Activated naive CD4-positive, alpha-beta T cell treated with anti-CD3 and anti-CD28 coated beads, Interleukin-2, amount 50 U/mL, for 16 hours (primary cell): Measurements from ENCODE around the gene ZNF638.
"Not testable (repeated sequence)": the region's sequence is repeated elsewhere in the genome, so short reads cannot be mapped to it uniquely, and the experiment has no call there.

Experiments
- DNase-seq: peaks from one replicate; pipeline ENCODE4 v3.0.0-alpha.2; 2020

Gene ZNF638

GRCh38 chr2:71402427-71402826 is 70.8 kb downstream of the ZNF638 start:
- DNase-seq, result no peak

DNA sequence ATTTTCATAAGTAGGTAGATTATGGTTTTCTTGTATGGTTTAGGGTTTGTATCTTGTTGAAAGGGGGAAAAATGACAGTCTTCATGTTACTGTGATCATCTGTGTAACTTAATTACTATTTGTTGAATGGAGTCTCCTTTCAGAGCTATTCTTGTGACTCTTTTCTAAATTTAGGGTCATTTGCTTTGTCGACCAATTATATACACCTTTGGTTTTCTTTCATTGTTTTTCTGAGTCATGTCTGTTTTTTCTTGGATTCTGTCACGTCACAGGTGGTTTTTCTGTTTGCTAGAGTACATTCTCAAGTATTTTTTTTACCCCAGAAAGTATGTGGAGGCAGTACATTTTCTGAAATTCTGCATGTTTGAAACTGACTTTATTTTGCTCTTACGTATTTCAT is 78.0 kb downstream of the ZNF638 start:
- DNase-seq, result no peak

DNA sequence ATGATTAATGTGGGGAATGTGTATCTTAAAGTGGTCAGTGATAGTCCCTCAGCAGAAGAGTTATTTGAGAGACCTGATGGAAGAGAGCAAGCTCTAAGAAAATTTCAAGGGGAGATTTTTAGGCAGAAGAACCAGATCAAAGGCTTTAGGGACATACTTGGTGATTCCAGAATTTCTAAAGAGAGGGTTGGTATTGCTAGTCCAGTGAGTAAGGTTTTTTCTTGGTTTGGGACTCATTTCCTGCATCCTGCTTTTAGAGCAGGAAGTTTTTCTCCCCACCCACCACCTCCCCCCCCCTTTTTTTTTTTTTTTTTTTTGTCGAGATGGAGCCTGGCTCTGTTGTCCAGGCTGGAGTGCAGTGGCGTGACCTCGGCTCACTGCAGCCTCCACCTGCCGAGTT is 79.1 kb downstream of the ZNF638 start:
- DNase-seq, result no peak

DNA sequence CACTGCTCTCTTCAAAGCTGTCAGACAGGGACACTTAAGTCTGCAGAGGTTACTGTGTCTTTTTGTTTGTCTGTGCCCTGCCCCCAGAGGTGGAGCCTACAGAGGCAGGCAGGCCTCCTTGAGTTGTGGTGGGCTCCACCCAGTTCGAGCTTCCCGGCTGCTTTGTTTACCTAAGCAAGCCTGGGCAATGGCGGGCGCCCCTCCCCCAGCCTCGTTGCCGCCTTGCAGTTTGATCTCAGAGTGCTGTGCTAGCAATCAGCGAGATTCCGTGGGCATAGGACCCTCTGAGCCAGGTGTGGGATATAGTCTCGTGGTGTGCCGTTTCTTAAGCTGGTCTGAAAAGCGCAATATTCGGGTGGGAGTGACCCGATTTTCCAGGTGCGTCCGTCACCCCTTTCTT is 85.3 kb downstream of the ZNF638 start:
- not testable (repeated sequence) for DNase-seq

DNA sequence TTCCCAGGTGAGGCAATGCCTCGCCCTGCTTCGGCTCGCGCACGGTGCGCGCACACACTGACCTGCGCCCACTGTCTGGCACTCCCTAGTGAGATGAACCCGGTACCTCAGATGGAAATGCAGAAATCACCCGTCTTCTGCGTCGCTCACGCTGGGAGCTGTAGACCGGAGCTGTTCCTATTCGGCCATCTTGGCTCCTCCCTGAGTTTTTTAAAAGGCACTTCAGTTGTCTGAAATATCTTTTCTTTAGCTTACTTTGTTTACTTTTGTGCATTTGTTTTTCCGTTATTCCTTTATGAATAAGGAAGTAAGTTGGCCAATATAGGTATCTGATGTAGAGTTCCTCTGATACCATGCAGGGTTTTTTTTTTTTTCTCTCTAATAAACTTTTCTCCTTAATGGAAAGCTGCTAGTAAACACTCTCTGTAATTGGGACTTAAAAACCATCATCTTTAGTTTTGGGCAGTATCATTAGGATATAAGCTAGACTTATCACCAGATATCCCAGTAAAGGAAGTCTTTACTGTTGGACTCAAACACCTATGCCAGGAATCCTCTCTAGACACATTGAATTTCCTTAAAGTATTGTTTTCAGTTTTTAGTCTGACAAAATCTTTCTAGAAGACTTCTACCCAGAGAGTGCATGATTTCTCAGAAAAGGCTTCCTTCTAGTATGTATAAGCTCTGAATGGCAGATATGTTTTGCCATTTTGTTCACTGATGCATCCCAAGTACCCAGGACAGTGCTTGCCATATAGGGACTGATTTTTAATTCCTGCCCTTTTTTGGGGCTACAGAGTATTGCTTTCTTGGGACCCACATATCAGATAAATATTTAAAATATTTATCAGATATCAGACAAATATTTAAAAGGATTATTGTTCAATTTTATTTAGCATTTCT is 86.0 kb downstream of the ZNF638 start:
- no peak for DNase-seq

DNA sequence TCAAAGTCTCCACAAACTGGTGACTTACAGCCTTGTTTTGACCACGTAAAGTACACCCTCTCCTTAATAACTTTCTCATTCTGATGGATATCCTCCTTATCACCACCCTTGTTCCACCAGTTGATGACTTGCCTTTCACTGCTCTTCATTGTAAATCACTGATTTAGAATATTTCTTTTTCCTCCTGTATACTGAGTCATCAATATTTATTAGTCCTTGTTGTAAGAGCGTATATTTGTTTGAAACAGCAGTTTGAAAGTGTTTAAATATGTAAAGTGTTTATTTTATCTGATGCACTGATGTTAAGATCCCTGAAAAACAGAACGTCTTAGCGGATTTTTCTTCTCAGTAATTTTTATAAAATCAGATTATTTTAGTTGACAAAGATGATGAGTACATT is 87.6 kb downstream of the ZNF638 start:
- no peak for DNase-seq

DNA sequence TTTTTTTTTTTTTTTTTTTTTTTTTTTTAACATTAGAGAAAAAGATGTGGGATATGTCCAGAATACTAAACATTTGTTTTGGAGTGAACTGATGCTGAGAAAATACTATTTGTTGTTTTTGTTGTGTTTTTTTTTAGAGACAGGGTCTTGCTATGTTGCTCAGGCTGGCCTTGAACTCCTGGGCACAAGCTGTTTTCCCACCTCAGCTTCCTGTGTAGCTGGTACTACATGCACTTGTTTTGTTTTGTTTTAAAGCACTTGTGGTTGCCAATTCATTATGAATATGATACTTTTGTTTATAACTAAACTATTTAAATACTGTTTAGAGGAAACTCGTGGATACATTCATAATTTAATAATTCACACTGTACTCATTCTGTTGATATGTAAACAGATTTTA is 88.4 kb downstream of the ZNF638 start:
- no peak for DNase-seq

- no peak for DNase-seq
Measured at GRCh38 chr2:71422786-71423185, 91.2 kb downstream of the ZNF638 start.

GRCh38 chr2:71423817-71424420 is 92.3 kb downstream of the ZNF638 start:
- no peak for DNase-seq

- no peak for DNase-seq
Measured at GRCh38 chr2:71426721-71427120, 95.1 kb downstream of the ZNF638 start.

- DNase-seq, result no peak
Measured at GRCh38 chr2:71428472-71429383, 97.1 kb downstream of the ZNF638 start.

DNA sequence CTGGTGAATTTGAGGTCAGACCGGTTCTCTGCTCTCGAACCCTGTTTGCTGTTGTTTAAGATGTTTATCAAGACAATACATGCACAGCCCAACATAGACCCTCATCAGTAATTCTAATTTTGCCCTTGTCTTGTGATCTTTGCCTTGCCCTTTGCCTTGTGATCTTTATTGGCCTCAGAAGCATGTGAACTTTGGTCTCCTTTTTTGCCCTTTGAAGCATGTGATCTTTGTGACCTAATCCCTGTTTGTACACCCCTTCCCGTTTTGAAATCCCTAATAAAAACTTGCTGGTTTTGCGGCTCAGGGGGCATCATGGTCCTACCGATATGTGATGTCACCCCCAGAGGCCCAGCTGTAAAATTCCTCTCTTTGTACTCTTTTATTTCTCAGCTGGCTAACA is 113.6 kb downstream of the ZNF638 start:
- DNase-seq, result not testable (repeated sequence)

GRCh38 chr2:71446505-71446904 is 114.9 kb downstream of the ZNF638 start:
- DNase-seq, result no peak

GRCh38 chr2:71449343-71449742 is 117.8 kb downstream of the ZNF638 start:
- no peak for DNase-seq

DNA sequence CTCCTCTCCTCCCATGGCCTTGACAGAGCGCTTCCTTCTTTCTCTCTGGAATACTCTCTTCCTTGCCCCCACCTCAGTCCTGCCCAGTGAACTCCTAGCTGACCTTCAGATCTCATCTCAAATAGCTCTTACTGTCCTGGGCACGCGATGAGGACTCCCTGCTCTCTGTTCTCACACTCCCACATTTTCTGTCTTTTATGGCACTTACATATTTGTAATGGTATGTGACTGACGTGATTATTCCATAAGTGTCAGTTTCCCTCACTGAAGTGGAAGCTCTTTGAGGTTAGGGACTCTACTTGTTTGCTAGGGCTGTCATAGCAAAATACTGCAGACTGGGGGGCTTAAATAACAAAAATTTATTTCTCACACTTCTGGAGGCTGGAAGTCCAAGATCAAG is 120.1 kb downstream of the ZNF638 start:
- DNase-seq, result no peak

DNA sequence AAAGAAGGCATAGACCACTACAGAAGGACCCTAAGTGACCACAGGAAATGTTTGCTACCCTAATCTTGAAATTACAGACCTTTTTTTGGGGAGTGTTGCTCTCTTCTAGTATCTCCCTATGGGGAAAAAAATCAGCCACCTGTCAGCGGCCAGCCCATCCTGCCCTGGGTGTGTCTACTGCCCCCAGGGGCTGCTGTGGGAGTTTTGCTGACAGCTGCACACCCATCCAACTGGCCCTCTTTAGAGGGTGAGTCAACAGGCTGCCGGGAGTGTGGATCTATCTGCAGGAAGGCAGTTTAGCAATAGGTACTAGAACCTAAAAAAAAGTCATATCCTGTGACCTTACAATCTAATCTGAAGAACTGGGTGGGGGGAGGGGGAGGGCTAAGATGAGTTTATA is 121.0 kb downstream of the ZNF638 start:
- no peak for DNase-seq

DNA sequence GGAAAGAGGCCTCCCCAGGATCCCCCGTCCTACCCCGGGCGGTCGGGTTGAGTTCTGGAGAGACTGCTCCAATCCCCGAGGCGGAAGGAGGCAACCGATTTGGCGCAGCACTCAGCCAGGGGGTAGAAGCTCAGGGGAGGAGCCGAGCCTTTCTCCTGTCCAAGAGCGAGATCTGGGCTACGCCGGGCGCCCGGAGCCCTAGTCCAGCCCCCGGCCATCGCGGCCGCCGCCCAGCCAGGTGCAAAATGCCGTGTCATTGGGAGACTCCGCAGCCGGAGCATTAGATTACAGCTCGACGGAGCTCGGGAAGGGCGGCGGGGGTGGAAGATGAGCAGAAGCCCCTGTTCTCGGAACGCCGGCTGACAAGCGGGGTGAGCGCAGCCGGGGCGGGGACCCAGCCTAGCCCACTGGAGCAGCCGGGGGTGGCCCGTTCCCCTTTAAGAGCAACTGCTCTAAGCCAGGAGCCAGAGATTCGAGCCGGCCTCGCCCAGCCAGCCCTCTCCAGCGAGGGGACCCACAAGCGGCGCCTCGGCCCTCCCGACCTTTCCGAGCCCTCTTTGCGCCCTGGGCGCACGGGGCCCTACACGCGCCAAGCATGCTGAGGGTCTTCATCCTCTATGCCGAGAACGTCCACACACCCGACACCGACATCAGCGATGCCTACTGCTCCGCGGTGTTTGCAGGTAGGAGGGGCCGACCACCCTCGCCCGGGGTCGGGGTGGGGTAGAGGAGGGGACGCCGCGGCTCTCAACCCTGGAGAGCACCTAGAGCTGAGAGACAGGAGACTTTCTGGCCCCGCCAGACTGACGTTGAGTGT is 122.0 kb downstream of the ZNF638 start, which contains the start of gene DYSF:
Gene DYSF, plus strand, starts transcription at position 158 of the 817 bp plus-strand sequence.
- no peak for DNase-seq

DNA sequence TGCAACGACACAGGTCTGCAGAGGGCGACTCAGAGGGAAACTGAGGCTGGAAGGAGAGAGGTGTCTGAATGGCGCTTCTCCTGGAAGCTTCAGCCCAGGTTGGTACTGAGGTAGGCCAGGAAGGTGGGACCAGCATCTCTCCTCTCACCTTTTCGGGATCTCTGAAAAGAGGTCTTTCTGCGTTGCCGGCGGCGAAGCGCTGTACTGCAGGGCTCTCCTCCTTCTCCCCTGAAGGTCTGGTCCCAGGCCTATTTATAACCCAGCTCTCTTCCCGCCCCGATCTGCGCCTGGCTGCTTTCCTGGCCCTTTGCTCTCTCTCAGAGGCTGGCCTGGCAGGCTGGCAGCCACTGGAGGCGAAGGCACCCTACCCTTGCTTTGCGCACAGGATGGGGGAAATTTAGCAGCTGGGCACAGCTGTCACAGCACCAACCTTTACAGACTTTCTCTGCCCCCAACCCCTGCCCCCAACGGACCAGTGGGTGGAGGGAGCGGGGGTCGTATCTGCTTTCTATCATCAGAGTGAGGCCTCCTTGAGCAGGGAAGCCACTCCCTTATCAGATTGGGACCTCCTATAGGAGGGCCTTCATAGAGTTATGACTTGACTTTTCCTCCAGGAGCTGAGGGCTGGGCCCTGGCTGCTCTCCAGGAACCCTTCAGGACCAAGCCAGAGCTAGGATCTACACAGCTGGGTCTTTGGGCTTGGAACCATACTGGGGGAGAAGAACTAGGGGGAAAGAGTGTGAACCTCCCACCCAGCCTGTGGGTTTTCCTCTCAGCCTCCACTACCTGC is 122.8 kb downstream of the ZNF638 start:
- no peak for DNase-seq

- no peak for DNase-seq
Measured at GRCh38 chr2:71455011-71455740, 123.6 kb downstream of the ZNF638 start.

DNA sequence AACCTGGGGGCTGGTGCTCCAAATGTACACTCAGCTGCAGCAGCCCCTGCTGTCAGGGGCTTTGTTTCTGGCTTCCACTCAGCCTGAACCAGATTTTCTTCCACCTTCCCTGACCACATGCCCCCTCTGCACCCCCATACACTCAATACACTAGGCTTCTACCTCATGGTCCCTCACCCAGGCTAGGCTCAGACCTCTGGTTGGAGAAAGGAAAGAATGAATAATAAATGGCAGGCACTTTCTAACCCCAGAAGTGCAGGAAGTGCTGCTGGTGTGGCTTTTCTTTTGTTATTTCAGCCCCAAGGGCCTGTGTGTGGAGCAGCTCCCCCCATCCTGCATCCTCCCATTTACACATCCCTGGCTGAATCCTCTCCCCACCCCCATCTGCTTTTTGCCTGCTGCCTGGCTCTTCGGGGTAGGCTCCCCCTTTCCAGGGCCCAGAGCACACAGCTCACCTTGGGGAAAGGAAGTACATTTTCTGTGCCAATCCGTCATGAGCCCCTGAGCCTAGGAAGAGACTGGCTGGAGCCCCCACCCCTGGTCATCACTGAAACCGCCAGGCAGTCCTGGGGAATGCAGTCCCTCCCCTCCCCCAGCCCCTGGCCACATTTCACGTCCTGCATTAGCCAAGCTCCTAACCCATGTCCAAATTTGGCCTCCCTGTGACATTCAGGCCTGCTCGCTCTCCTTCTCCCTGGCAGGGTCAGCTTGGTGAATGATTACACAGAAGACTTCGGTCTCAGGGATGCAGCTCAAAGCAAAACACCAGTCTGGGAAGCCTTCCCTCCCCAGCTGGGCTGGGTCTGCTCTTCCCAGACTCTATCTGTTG is 124.4 kb downstream of the ZNF638 start:
- no peak for DNase-seq
